Measurements from ENCODE around the gene RNF157. TPM values are rescaled to one million over a fixed set of nuclear protein-coding genes. Genes with fewer than 3 reads are reported as not detected.
"Not testable (repeated sequence)": the region's sequence is repeated elsewhere in the genome, so short reads cannot be mapped to it uniquely, and the experiment has no call there.

Gene RNF157
- total and polyA plus RNA-seq, 2 experiments from 2014 or later, result 11.0 to 15.0 TPM

DNA sequence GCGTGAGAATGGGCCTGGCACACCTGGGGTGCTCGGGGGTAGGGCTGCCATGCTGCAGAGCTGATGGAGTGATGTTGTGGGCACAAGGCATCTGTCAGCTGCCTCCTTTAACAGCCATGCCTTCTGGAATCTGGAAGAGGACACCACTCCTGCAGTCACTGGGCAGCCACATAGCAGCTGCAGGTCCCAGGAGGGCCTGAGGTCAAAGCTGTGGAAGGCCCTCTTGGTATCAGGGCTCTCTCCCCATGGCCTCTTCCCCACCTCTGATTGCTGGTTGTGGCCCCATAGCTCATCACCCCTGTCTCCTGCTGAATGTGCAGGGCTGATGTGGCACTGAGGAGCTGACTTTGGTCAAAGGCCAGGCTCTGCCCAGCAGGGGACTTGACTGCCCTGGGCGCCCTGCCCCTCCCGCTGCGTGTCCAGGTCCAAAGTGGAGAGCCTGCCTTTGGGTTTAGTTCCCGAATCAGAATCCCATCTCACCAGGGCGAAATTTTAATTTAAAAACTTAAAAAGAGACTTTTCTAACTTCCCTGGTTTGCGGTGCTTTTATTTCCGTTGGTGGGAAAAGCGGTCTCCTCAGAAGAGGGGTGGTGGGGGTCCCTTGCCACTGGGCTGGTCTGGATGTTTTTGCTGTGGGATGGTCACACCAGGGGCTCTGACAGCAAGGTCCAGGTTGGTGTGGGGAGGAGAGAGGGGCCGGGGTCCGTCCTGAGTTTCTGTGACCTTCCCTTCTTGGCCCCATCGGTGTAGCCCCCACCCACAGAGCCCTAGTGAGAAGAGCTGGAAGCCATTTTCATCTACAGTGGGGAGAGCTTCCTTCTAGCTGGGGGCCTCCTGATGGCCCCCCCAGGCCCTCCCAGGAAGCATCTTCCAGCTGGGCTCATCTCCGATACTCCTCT, 30.7 kb upstream of the RNF157 start:
- no peaks in the 10 kb centered on the region for H3K9me3 ChIP-seq (ENCODE audit: low read depth)
- no peak for TF ChIP-seq CTCF (IDR thresholded peaks at IDR 0.05; ENCODE audit: low read depth, low read length)
- DNase-seq (ENCODE audit: low read depth in 1 of 2, low spot score in 1 of 2), result no peak
- no peak overlapping the region for H3K27ac ChIP-seq
- peaks cover 2% of the 10 kb centered on the region for H3K36me3 ChIP-seq
- H3K4me3 ChIP-seq, result no peak overlapping the region
- H3K4me1 ChIP-seq (ENCODE audit: low read depth), result peaks cover 55% of the 10 kb centered on the region
- H3K27me3 ChIP-seq, result no peaks in the 10 kb centered on the region

DNA sequence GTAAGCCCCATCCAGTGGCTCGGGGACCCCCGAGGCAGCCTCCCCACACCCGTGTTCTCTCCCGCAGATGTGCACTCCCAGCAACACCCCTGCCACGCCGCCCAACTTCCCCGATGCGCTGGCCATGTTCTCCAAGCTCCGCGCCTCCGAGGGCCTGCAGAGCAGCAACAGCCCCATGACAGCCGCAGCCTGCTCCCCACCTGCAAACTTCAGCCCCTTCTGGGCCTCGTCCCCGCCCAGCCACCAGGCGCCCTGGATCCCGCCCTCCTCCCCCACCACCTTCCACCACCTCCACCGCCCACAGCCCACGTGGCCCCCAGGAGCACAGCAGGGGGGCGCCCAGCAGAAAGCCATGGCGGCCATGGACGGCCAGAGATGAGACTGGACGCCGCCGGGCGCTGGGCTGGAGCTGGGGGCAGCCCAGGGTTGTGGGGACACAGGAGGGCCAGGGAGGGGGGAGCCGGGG, 29.9 kb upstream of the RNF157 start:
- H3K4me3 ChIP-seq, result no peak overlapping the region
- peak overlapping the region; percentile 90 for H3K27ac ChIP-seq
- H3K9me3 ChIP-seq (ENCODE audit: low read depth), result no peaks in the 10 kb centered on the region
- DNase-seq (ENCODE audit: low read depth in 1 of 2, low spot score in 1 of 2), result no peak
- no peaks in the 10 kb centered on the region for H3K27me3 ChIP-seq
- H3K36me3 ChIP-seq, result peaks cover 2% of the 10 kb centered on the region
- no peak for TF ChIP-seq CTCF (IDR thresholded peaks at IDR 0.05; ENCODE audit: low read depth, low read length)
- peaks cover 54% of the 10 kb centered on the region for H3K4me1 ChIP-seq (ENCODE audit: low read depth)

- Histone ChIP-seq H3K27ac (peak overlapping the region; percentile 90), H3K36me3 (peaks cover 2% of the 10 kb centered on the region), H3K4me3 (peak overlapping the region; percentile 8), H3K9me3 (ENCODE audit: low read depth) (no peaks in the 10 kb centered on the region), H3K4me1 (ENCODE audit: low read depth) (peaks cover 57% of the 10 kb centered on the region), H3K27me3 (no peaks in the 10 kb centered on the region)
- DNase-seq (ENCODE audit: low read depth in 1 of 2, low spot score in 1 of 2), result peak in 1 of 2 donors; percentile 73
- TF ChIP-seq CTCF (IDR thresholded peaks at IDR 0.05; ENCODE audit: low read depth, low read length), result no peak
These were observed 29.0 kb upstream of the RNF157 start for GRCh38 chr17:76268991-76269981.

- TF ChIP-seq CTCF (IDR thresholded peaks at IDR 0.05; ENCODE audit: low read depth, low read length), result no peak
- Histone ChIP-seq H3K27ac (peak overlapping the region; percentile 90), H3K4me3 (no peak overlapping the region), H3K27me3 (no peaks in the 10 kb centered on the region), H3K36me3 (peaks cover 2% of the 10 kb centered on the region), H3K4me1 (ENCODE audit: low read depth) (peaks cover 57% of the 10 kb centered on the region), H3K9me3 (ENCODE audit: low read depth) (no peaks in the 10 kb centered on the region)
- DNase-seq (ENCODE audit: low read depth in 1 of 2, low spot score in 1 of 2), result peak in 1 of 2 donors; percentile 93
These were observed 27.9 kb upstream of the RNF157 start for GRCh38 chr17:76268015-76268749.

DNA sequence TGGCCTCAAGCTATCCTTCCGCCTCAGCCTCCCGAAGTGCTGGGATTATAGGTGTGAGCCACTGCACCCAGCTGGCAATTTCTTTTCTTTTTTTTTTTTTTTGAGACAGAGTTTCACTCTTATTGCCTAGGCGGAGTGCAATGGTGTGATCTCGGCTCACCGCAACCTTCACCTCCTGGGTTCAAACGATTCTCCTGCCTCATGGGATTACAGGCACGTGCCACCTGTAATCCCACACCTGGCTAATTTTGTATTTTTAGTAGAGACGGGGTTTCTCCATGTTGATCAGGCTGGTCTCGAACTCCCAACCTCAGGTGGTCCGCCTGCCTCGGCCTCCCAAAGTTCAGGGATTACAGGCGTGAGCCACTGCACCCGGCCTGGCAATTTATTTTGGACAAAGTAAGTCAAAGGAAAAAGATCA, 27.3 kb upstream of the RNF157 start:
- H3K9me3 ChIP-seq (ENCODE audit: low read depth); H3K36me3 ChIP-seq; DNase-seq (ENCODE audit: low read depth in 1 of 2, low spot score in 1 of 2); H3K27me3 ChIP-seq; H3K4me3 ChIP-seq: not testable (repeated sequence)
- Histone ChIP-seq H3K27ac (peak overlapping the region; percentile 90), H3K4me1 (ENCODE audit: low read depth) (peaks cover 55% of the 10 kb centered on the region)
